HAP-1 (cell line): Measurements from ENCODE around the gene RPTOR.
"Not testable (repeated sequence)": the region's sequence is repeated elsewhere in the genome, so short reads cannot be mapped to it uniquely, and the experiment has no call there.

Source experiments
- DNase-seq, 2 experiments: peaks; one replicate each; pipeline ENCODE4 v3.0.0-alpha.2; 2016 to 2020; ENCODE audit warnings: low spot score in 2 of 2
- H3K27me3 ChIP-seq: fragments of 250-450 bp; sonication (Bioruptor Pico); 2 replicates; pipeline ENCODE4 v1.5.1; 2020; ENCODE audit warnings: low read depth, mild to moderate bottlenecking, moderate library complexity
- H3K36me3 ChIP-seq: fragments of 250-450 bp; sonication (Bioruptor Pico); replicated peaks from 2 replicates; pipeline ENCODE4 v1.5.1; 2020; ENCODE audit warnings: mild to moderate bottlenecking
- H3K4me1 ChIP-seq: fragments of 250-450 bp; sonication (Bioruptor Pico); 2 replicates; pipeline ENCODE4 v1.5.1; 2020; ENCODE audit warnings: mild to moderate bottlenecking
- H3K4me3 ChIP-seq: fragments of 250-450 bp; sonication (Bioruptor Pico); 2 replicates; pipeline ENCODE4 v1.5.1; 2020; ENCODE audit warnings: mild to moderate bottlenecking, moderate library complexity
- H3K9me3 ChIP-seq: fragments of 250-450 bp; sonication (Bioruptor Pico); 2 replicates; pipeline ENCODE4 v1.5.1; 2020; ENCODE audit warnings: mild to moderate bottlenecking, moderate library complexity
- in situ Hi-C: fragments of 300-500 bp; cut with MboI; formaldehyde crosslinking; loops from 3 replicates; pipeline ENCODE4 v1.14.3; 2020; ENCODE audit warnings: low sequenced_read_pairs, inconsistent platforms, mixed read lengths

The RPTOR gene

DNA sequence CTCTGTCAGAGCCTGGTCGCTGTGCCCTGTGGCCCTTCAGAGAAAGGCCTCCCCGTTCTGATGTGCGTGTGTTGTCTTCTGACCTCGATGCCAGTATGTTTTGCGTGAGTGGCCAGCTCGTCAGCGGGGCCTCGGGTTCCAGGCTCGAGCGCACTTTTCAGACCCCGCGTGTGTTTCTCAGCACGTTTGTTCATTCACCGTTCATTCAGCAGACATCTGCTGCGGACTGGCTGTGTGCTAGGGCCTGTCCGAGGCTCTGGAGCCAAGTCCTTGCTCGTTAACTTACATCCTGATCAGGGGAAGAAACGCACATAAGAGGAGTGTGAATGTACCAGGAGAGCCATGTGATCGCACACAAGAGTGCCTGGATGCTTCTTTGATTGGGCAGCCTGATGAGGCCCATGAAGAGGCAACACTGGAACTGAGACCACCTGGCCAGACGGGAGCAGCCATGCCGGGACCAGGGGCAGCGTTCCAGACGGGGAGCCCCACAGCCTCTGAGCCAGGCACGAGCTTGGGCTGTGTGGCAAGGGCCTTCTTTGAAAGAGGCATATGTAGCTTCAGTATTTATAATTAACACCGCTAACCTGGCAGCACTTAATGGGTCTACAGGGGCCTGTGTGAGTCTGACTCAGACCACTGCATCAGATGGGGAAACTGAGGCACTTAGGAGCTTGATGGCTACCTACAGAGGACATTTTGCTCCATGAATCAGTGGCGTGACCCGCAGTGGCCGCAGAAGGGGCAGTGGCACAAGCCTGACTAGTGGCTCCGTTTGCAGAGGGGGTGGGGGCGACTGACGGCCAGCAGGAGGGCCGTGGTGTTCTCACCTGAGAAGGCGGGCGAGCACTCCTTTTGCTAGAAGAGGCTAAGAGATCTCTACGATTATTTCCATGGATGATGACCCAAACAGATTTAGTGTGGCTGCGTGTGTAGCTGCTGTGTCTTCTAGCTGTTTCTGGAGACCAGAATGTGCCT, 259.1 kb downstream of the RPTOR start:
- no peaks in the 10 kb centered on the region for H3K27me3 ChIP-seq

DNA sequence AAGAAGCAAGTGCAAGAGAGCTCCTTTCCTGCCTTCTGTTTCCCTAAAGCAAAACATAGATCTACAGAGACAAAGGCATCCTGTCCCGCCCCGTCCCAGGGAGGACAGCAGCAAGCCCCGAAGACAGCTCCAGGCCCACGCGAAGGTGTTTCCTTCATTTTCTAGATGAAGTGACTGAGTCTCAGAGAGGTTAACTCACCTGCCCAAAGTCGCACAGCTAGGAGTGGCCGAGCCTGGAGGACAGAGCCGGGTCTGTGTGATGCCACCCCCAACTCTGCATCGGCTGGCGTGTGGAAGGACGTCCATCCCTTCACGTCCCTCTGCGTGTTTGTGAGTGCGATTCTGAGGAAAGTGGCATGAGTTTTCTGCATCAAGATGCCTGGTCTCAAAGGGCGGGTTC, 259.8 kb downstream of the RPTOR start:
- in situ Hi-C loops: no loop called here
- H3K36me3 ChIP-seq: no peaks in the 10 kb centered on the region
- no peaks in the 10 kb centered on the region for H3K4me1 ChIP-seq
- H3K4me3 ChIP-seq: no peak overlapping the region
- H3K27me3 ChIP-seq: no peaks in the 10 kb centered on the region
- peaks cover 2% of the 10 kb centered on the region; the same call in 1 of the 2 replicates for H3K9me3 ChIP-seq
- no peak for DNase-seq

More for the DNA sequence above, 259.1 kb downstream of the RPTOR start:
- H3K4me1 ChIP-seq: no peaks in the 10 kb centered on the region
- no peak overlapping the region for H3K4me3 ChIP-seq
- no peaks in the 10 kb centered on the region for H3K36me3 ChIP-seq
- no peak for DNase-seq
- H3K9me3 ChIP-seq: peaks cover 2% of the 10 kb centered on the region; the same call in 1 of the 2 replicates
- in situ Hi-C loops: no loop called here

DNA sequence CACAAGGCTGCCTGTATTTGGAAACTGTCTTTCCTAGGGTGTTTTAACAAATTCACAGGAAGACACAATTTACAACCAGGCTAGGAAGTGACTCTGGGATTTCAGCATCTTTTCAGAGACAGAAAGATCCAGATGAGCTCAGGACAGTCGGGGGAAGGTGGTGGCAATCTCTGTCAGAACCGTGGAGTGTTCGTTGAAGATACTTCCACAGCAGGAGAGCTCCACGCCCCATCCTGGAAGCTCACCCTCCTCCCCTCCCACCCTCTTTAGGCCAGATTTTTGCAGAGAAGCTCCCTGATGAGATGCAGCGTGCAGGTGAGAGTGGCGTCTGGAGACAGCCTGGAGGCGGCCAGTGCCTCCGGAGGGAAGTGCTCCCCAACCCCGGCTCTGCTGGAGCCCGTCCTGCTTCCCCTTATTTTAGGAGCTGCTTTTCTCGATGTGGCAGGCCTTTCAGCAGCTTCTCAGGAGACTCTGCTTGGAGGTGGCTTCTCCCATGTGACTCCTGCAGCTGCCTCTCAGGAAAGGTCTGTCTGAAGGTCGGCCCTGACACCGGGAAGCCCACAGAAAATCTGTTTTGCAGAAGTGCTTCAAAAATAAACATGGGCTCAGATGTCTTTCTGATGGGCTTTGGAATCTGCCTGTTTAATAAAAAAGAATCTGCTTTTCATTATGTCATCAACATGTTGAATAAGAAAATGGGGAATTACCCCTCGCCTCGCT, 260.6 kb downstream of the RPTOR start:
- peaks cover 2% of the 10 kb centered on the region; the same call in 1 of the 2 replicates for H3K9me3 ChIP-seq
- DNase-seq: no peak
- no peak overlapping the region for H3K4me3 ChIP-seq
- H3K27me3 ChIP-seq: no peaks in the 10 kb centered on the region
- no peaks in the 10 kb centered on the region for H3K36me3 ChIP-seq
- H3K4me1 ChIP-seq: no peaks in the 10 kb centered on the region
- in situ Hi-C loops: no loop called here

DNA sequence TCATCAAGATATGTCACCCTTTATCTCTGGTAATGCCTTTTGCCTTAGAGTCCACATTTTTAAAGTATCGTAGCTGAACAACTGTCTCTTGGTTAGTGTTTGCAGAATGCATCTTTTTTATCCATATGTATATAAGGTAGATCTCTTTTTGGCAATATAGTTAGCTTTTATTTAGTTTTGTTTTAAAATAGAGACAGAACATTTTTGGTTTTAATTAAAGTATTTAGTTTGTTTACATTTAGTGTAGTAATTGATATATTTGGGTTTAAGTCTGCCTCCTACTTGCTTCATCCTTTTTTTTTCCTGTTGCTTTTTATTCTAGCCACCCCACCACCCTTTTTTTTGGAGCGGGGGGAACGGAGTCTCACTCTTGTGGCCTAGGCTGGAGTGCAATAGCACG, 262.4 kb downstream of the RPTOR start:
- in situ Hi-C loops: no loop called here
- Histone ChIP-seq H3K36me3 (no peaks in the 10 kb centered on the region), H3K9me3 (peaks cover 2% of the 10 kb centered on the region; the same call in 1 of the 2 replicates), H3K4me3 (no peak overlapping the region), H3K4me1 (no peaks in the 10 kb centered on the region), H3K27me3 (no peaks in the 10 kb centered on the region)
- DNase-seq: no peak

DNA sequence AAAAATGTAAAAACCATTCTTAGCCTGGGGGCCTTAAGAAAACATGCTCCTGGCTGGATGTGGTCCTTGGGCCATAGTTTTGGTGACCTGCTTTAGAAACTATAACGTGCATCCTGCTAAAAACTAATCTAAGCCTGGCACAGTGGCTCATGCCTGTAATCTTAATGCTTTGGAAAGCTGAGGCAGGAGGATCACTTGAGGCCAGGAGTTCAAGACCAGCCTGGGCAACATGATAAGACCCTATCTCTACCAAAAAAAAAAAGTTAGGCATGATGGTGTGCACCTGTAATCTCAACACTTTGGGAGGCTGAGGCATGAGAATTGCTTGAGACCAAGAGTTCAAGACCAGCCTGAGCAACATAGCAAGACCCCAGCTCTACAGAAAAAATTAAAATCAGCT, 263.2 kb downstream of the RPTOR start:
- DNase-seq: no peak
- Histone ChIP-seq H3K4me1 (no peaks in the 10 kb centered on the region), H3K9me3 (peaks cover 2% of the 10 kb centered on the region; the same call in 1 of the 2 replicates), H3K36me3 (no peaks in the 10 kb centered on the region), H3K27me3 (no peaks in the 10 kb centered on the region), H3K4me3 (no peak overlapping the region)
- in situ Hi-C loops: no loop called here

DNA sequence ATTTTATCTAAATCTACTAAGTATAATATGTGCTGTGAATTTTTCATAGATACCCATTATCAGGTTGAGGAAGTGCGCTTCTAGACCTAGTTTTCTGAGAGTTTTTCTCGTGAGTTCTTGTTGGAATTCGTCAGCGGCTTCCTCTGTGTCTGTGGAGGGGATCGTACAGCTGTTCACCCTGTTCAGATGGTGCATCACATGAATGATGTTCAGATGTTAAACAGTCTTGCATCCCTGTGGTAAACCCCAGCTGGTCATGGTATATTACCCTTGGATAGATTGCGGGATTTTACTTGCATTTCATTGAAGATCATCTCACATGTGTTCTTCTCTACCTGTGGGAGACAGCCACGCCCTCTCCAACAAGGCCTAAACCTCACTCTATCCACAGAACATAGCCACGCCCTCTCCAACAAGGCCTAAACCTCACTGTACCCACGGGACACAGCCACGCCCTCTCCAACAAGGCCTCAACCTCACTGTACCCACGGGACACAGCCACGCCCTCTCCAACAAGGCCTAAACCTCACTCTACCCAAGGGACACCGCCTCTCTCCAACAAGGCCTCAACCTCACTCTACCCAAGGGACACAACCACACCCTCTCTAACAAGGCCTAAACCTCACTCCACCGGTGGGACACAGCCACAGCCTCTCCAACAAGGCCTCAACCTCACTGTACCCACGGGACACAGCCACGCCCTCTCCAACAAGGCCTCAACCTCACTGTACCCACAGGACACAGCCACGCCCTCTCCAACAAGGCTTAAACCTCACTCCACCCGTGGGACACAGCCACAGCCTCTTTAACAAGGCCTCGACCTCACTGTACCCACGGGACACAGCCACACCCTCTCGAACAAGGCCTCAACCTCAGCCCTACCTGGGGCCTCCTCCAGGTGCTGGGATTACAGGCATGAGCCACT, 266.8 kb downstream of the RPTOR start:
- no peaks in the 10 kb centered on the region for H3K36me3 ChIP-seq
- no peaks in the 10 kb centered on the region for H3K27me3 ChIP-seq
- no peak overlapping the region for H3K4me3 ChIP-seq
- in situ Hi-C loops: no loop called here
- H3K4me1 ChIP-seq: no peaks in the 10 kb centered on the region
- H3K9me3 ChIP-seq: peaks cover 2% of the 10 kb centered on the region; the same call in 1 of the 2 replicates
- DNase-seq: no peak

DNA sequence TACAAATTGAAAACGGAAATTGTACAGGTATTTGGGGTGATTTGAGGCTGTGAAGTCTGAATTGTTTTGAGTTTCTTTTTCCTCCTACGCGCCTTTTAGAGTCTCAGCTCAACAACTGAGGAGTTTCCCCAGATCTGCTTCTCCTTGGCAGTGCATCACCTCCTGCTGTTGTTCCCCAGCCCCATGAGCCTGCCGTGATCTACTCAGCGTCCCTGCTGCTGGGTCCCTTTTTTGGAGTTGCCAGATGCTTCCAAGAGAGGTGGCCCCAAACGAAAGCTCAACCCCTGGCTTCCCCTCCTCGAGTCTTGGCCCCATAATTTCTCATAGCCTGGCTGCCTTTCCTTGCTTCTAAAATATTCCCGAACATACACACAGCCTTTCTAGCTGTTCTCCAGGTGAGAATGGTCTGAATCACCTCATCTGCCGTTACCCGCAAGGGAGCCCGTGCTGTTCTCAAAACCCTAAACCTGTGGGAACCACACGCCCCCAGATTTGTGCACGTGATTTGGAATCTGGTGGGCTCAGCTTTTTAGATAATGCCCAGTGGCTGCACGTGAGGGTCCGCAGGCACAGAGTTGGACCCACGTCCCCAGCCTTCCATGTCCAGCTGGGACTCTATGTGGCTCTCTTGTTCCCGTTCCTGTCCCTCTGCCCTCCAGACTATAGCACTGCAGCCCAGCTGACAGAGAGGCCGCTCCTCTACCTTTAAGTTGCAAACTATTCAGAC, 267.9 kb downstream of the RPTOR start:
- no peaks in the 10 kb centered on the region for H3K9me3 ChIP-seq
- H3K36me3 ChIP-seq: no peaks in the 10 kb centered on the region
- H3K4me1 ChIP-seq: no peaks in the 10 kb centered on the region
- in situ Hi-C loops: no loop called here
- DNase-seq: no peak
- no peaks in the 10 kb centered on the region for H3K27me3 ChIP-seq
- no peak overlapping the region for H3K4me3 ChIP-seq

DNA sequence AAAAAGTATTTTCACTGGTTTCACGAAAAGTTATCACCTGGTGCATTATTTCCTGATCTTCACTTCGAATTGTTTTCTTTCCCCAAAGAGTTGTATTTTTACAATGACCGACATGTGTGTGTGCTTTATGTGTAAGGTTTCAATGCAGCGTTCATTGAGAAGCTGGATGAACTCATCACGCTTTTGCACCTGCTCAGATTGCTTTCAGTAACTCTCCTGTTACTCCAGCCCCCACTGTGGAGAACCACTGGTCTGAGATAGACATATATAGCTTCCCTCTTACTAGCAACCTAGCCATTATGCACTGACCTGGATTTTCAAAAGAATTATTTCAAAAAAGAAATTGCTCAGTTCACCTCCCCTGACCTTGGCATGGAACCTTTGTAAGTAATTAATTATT, 268.7 kb downstream of the RPTOR start:
- Histone ChIP-seq H3K36me3 (no peaks in the 10 kb centered on the region), H3K4me1 (no peaks in the 10 kb centered on the region), H3K27me3 (no peaks in the 10 kb centered on the region), H3K9me3 (no peaks in the 10 kb centered on the region), H3K4me3 (no peak overlapping the region)
- in situ Hi-C loops: no loop called here
- no peak for DNase-seq

DNA sequence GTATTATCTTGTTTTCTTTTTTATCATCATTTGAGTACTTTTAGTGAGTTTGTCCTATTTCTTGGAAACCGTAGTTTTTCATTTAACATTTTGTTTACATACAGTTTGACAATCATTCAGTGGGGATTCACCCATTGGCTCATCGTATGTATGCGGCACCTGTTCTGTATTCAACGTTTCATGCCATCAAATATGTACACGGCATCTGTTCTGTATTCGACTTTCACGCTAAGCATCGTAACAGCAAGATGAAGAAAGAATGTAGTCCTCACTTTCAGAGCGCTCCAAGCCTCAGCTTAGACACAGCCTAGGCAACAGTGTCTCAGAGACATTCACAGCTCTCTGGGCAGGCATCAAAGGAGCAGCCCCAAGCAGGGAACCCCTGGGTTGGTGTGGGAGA, 269.9 kb downstream of the RPTOR start:
- Histone ChIP-seq H3K4me3 (no peak overlapping the region), H3K36me3 (no peaks in the 10 kb centered on the region), H3K27me3 (no peaks in the 10 kb centered on the region), H3K4me1 (no peaks in the 10 kb centered on the region), H3K9me3 (no peaks in the 10 kb centered on the region)
- no peak for DNase-seq
- in situ Hi-C loops: no loop called here

DNA sequence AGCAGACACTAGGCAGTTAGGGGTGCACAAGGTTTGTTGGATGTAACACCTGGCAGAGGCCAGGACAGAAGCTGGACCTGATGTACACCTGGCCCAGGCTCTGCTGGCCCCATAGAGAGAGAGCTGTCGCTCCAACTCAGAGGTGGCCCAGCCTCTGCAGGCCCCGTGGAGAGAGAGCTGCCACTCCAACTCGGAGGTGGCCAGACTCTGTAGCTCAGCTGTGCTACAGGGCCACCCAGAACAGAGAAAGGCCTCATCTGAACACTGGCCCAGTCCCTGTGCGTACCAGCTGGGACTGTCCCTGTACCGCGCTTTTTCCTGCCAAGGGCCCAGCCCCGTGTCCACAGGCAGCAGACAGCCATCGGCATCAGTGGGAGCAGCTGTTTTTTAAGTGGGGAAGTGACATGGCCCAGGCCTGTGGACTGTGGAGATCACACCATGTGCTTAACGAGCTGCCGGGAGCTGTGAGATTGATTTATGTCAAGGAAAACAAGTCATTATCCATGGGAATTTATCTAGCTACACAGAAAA, 270.6 kb downstream of the RPTOR start:
- Histone ChIP-seq H3K4me1 (no peaks in the 10 kb centered on the region), H3K9me3 (no peaks in the 10 kb centered on the region), H3K36me3 (no peaks in the 10 kb centered on the region), H3K4me3 (no peak overlapping the region), H3K27me3 (no peaks in the 10 kb centered on the region)
- DNase-seq: no peak
- in situ Hi-C loops: no loop called here

DNA sequence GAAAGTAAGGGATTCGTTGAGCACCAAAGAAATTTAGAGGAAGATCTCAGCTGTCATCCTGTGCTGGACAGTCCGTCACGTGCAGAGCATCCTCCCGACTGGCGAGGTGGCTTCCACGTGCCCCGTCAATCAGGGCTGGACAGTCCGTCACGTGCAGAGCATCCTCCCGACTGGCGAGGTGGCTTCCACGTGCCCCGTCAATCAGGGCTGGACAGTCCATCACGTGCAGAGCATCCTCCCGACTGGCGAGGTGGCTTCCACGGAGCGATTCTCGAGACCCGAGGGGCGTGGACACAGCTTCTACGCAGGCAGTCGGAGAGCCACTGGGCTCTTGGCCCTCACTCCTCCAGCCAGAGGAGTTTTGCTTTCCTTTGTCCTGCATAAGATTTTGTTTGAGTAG, 271.1 kb downstream of the RPTOR start:
- DNase-seq, H3K4me3 ChIP-seq, H3K27me3 ChIP-seq, H3K9me3 ChIP-seq, H3K4me1 ChIP-seq, in situ Hi-C loops, H3K36me3 ChIP-seq: not testable (repeated sequence)

DNA sequence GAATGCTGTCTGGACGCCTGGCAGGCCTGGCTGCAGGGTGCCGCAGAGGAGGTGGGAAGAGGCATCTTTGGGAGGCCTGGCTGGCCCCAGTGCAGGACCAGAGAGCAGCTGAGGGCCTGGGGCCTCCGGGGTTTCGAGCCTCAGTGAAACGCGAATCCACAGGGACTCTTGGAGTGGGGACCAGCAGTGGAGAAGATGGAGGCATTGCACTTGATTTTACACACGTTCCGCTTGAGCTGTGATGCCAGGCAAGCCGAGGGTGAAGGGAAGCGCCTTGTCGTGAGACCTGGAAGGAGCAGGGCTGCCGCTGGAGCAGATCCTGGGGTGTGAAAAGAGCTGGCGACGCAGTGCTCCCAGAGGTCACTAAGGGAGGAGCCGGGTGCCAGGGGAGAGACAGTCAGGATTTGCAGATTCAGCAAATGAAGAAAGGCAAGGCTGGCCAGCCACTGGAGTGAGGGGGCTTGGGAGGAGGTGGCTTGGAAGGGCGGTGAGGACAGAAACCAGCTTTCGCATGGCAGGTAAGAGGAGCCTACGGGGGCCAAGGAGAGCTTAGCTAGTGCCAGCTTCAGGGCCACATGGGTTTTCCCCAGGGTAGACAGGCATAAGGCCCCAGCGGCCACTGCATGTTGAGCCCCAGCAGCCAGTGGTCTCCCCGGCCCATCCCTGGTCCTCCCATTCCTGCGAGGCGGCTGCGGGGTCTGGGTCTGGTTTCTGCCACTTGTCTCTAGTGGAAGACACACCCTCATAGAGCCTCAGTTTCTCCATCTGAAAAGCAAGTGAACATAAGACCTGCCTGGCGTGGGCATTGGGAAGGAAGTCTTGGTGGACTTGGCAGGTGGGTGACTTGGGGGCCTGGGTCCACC, 271.8 kb downstream of the RPTOR start:
- Histone ChIP-seq H3K27me3 (no peaks in the 10 kb centered on the region), H3K4me1 (no peaks in the 10 kb centered on the region), H3K4me3 (no peak overlapping the region), H3K9me3 (no peaks in the 10 kb centered on the region), H3K36me3 (no peaks in the 10 kb centered on the region)
- in situ Hi-C loops: no loop called here
- DNase-seq: no peak
